GM18498 (cell line): ENCODE measurements around the gene MRPS11.
"Not testable (repeated sequence)": the region's sequence is repeated elsewhere in the genome, so short reads cannot be mapped to it uniquely, and the experiment has no call there.

Experiments
- ATAC-seq: cut with Tn5 transposase; IDR thresholded peaks from one replicate; pipeline ENCODE4 v1.9.1; 2021; ENCODE audit warnings: mild to moderate bottlenecking, moderate library complexity; ENCODE audit not compliant: unreplicated experiment

MRPS11 gene

DNA sequence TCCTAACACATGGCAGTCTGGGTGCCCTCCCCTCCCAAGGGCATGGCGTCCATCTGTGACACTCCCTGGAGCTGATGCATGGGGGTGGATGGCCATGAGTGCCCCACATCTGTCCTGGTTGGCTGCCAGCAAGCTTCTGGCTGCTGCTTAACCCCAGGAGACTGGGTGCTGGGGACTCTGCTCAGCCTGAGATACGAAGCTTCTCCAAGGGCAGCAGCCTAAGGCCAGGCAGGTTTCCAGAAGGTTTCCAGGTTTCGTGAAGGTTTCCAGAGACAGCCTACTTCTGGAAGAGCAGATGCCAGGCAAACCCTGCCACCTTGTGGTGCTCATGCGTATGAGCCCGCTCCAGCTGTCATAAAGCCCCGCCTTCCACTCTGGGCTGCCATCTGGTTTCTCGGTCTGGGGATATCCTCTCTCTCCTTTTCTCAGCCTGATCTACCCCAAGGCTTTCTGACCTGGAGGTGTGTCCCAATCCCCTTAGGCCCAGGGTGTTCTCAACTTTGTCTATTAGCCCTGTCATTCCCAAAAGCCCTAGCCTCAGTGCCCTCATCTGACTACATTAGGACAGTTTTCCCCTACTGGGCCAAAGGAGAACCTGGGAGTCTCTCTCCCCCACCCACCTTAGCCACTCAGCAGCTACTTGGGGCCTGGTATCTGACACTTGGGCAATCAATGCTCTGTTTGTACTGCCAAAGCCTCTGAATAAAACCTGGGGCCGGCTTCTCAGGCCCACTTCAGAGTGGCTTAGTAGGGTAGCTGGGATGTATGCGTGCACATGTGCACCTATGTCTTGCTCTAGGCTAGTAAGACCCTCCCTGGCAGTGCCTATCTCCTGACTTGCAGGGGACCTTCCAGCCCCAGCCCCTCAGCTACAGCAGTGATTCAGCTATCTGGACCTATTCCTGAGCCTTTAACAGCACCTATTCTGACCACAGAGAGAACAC lies 12.4 kb upstream of the MRPS11 start:
- ATAC-seq = peak; percentile 93

DNA sequence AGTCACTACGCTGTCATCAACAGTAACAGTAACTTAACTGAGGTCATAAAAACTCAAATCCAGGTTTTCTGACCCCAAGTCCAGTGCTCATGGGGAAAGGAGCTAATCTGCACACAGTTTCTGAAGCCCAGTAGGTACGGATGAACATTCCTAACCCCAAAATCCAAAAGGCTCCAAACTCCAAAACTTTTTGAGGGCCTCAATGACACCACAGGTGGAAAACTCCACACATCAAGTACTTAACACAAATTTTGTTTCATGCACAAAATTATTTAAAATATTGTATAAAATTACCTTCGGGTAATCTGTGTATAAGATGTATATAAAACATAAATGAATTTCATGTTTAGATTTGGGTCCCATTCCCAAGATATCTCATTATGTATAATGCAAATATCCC lies 10.8 kb upstream of the MRPS11 start:
- ATAC-seq = no peak

DNA sequence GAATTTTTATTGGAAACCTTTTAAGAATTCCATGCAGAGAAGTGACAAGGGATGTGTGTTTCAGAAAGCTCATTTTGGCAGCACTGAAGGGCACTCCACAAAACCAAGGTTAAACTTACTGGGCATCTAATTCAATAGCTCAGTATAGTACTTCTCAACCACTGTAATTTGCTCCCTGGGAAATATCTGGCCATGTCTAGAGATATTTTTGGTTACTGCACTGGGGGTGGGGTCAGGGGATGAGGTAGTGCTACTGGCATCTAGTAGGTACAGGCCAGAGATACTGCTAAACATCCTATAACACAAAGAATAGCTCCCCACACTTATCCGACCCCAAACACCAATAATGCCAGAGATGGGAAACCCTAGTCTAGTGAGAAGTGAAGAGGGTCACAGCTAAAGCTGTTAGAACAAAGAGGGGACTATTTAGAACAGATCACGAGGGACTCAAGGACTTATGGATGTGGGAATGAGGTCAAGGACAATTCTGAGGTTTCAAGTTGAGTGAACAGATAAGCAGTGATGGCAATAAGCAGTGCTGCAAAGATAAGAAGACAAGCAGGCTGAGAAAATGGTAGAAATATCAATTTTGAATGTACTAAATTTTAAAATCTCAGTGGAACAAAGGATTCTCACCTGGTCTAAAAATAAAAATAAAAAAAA lies 3.5 kb upstream of the MRPS11 start:
- ATAC-seq = no peak

DNA sequence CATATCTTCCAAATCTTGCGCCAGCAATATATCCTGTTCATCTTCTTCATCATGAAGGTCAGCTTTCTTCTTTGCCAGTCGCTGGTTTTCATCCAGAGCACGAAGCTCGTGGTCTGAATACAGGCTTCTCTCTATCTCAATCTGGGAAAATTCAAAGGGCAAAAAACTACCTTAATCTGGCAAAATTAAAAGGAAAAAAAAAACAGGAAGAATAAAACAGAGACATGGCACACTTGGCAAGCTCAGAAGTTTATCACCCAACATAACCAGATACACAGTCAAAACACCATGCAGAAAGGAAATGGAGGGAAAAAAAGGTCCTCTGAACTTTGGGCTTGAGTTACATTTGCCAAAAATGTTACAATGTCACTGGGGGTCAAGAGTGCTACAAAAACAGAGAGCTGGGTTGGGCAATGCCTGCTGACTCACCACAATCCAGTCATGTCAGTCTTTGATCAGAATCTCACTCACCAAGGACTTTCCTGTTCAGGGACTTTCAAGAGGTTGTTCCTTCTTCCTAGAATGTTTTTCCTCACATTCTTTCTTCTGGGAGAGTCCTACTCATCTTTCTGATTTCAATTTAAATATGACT lies 1.8 kb upstream of the MRPS11 start:
- ATAC-seq = no peak

DNA sequence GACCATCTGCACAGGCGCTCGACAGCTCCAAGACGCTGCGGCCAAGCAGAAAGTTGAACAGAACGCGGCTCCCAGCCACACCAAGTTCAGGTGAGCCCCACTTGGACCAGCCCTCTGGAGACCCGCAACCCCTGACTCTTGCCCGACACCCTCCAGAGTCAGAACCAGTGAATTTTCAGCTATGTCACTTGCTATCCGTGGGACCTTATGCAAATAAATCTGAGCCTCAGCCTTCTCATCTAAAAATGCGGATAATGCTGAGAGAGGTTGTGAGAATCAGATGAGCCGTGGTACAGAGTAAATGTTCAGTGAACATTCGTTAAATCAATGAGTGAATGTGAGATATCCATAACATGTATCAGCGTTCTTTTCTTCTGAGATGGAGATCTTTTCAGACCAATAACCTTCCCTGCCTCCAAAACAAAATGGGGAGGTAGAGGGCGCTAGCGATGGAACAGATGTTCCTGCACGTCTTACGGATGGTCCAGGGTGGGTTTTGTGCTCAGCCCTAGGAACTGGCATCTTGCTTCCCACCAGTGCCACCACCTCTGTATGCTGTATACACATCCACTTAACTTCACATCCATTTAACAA lies 524 bp downstream of the MRPS11 start:
- no peak for ATAC-seq

DNA sequence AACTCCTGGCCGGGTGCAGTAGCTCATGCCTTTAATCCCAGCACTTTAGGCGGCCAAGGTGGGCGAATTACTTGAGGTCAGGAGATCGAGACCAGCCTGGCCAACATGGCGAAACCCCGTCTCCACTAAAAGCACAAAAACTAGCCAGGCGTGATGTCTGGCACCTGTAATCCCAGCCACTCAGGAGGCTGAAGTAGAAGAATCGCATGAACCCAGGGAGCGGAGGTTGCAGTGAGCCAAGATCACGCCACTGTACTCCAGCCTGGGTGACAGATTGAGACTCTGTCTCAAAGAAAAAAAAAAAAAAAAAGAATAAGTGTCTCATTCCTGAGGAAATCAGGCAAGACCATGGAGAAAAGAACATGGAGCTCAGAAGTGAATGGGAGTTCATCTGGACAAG lies 1.2 kb downstream of the MRPS11 start:
- not testable (repeated sequence) for ATAC-seq

DNA sequence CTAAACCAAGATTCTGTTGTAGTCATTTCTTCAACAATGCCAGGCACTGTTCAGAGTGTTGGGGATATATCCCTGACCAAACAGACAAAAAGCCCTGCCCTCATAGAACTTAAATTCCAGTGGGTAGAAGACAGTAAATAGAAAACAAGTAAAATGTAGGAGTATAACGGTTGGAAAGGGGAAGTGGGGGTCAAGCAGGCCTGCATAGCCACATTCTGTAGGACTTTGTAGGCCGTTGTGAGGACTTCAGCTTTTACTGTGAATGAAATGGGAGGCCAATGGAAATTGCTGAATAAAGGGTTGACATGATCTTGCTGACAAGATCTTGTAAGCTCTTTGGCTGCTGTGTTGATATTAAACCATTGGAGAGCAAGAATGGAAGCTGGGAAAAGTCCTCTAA lies 1.8 kb downstream of the MRPS11 start:
- ATAC-seq = no peak

DNA sequence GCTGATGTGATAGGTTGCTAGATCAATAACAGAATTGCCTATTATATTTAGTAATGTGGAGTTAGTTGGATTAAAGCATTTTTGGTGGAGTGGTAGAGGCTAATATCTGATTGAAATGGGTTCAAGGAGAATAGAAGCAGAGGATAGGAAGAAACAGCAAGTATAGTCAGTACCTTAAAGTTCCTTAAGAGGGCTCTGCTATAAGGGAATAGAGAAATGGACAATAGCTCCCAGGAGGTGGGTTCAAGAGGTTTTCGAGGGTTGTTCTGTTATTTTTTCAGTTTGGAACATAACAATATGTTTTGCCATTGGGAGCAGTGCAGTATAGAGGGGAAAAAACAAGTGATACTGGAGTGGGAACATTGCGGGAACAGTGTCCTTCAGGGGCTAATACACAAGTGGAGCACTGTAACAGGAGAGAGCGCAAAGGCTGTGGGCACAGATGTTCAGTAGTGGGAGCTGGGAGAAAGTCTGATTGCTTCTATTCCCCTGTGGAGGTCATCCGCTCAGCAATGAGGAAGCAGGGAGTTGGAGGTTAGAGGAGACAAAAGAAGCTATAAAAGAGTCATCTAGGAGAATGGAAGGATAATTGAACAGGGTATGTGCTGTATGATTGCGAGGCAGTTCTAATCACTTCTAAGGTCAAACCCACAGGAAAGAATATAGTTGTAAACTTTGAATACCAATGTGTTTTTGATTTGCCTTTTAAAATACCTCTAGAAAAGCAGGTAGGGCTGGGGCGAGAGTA lies 3.3 kb downstream of the MRPS11 start:
- no peak for ATAC-seq

DNA sequence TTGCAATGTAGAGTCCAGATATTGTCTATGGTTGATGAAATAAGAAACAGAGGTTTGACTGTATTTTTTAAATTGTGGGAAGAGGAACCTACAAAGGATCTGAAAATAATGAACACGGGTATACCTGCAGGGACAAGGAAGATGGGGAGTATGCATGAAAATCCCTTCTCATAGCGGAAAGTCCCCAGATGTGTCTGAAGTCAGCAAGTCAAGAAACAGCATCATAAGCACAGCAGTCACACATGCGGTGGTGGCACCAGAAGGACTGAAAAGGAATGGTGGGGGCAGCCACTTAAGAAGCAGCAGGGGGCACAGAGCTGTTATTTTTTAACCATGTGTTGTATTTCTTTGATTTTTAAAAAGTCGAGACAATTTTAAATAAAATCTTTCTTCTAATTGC lies 4.7 kb downstream of the MRPS11 start:
- ATAC-seq = no peak

DNA sequence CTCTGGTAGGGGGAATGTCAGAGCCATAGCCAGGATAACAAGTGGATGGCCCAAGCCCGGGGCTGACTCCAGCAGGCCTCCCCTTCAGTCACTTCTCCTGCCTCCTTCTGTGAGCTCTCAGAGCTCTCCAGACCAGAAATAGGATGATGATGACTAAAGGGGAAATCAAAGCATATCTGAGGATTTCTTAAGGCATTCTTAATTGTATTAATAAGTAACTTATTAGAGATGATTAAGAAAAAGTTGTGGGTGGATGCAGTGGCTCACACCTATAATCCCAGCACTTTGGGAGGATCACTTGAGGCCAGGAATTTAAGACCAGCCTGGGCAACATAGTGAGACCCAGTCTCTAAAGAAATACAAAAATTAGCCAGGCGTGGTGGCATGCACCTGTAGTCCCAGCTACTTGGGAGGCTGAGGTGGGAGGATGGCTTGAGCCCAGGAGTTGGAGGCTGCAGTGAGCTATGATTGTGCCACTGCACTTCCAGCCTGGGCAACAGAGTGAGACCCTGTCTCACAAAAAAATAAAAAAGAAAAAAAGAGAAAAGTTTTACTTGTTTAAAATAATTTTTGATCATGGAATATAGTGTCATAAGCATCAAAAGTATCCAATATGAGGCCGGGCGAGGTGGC lies 6.3 kb downstream of the MRPS11 start:
- ATAC-seq = not testable (repeated sequence)

DNA sequence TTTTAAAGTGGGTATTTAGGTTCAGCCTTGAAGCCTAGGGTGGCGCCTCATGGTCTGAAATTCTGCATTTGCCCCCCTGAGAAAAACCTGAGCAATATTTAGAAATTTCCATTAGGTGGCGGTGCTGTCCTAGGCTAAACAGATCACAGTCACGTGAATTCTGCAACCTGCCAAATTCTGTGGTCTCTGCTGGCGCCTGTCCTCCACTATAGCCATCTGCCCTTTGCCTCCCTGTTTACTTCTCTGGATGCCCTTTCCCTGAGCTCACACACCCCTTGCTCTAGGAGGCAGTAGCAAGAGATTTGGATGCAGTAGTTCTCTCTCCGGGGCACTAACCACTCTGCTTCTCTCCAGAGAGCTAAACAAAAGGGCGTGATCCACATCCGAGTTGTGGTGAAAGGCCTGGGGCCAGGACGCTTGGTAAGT lies 9.1 kb downstream of the MRPS11 start:
- ATAC-seq = peak; percentile 49

DNA sequence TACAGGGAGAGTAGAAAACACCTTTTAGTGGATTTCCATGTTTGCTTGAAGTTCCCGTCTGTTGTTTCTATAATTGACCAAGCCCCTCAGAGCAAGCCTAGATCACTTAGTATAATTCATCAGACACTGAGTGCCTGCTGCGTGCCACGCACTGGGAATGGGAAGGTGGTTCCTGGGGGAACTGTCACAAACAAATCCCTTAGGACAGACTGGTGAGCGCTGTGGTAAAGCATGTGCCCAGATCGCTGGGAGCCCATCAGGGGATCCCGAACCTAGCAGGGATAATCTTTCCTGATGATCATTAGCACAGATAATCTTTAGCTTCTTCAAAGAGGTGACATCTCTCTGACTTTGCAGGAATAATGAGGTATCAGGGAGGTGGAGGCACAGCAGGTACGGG lies 9.6 kb downstream of the MRPS11 start:
- ATAC-seq = no peak

DNA sequence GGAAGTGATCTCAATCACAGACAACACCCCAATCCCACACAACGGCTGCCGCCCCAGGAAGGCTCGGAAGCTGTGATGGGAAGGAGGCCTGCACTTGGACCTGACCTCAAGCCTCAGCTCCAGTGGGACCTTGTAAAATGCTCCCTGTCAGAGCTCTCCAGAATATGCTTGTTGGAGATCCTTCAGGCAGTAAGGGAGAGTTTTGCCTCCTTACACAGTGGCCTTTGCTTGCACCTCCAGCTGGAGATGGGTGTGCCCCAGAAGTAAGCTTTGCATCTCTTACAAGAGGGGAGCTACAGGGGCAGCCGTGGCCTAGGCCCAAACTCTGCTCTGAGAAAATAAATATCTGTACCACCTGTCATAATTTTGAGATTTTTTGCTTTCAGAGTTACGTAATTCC lies 10.4 kb downstream of the MRPS11 start:
- ATAC-seq = no peak

DNA sequence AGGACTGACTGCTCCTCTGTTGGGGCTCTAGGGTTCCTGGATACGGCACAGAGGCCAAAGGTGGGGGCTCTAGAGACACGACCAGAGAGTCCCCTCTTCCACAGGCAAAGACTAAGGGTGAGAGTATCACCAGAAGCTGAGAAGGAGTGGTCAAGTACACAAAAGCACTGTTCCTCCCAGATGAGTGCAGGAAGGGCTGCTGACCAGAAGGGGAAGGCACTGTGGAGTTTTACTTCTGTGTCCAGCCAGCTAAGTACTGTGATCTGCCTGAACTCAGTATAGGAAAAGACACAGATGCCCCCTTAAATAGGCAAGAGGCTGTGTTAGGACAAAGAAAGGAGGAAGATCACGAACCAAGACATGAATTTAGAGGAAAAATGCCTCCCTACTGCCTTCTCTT lies 11.7 kb downstream of the MRPS11 start:
- ATAC-seq = no peak

DNA sequence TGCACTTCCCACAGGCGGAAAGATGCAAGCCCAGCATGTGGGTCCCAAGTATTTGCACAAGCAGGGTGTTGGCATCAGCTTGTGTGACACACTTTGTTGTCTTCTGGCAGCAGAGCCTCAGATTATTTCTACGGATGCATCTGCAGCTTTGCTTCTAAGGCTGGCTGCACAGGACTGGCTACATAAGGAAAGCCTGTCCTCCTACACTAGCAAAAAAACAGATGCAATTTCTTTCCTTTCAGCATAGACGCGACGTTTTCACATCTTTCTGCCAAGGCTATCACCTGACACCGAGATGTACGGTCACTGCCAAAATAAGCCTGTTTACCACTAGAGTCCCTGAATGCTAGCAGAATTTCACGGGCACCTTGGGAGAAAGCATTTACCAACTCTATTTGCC lies 13.5 kb downstream of the MRPS11 start:
- ATAC-seq = no peak

DNA sequence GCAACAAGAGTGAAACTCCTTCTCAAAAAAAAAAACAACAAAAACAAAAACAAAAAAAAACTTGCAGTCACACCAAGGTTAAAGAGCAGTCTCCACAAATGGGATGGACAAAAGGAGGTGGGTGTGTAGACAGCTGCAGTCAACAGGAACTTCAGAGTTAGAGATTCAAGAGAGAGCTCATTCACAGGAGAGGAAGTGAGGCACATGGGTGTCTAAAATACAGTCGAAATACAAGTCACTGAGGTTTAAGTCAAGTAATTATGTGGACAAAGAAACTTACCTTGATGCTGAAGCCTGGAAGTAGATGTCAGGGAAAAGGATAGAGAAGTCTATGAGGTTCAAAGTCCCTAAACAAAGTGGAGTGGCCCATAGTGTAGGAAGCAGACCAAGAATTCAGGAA lies 14.8 kb downstream of the MRPS11 start:
- no peak for ATAC-seq

DNA sequence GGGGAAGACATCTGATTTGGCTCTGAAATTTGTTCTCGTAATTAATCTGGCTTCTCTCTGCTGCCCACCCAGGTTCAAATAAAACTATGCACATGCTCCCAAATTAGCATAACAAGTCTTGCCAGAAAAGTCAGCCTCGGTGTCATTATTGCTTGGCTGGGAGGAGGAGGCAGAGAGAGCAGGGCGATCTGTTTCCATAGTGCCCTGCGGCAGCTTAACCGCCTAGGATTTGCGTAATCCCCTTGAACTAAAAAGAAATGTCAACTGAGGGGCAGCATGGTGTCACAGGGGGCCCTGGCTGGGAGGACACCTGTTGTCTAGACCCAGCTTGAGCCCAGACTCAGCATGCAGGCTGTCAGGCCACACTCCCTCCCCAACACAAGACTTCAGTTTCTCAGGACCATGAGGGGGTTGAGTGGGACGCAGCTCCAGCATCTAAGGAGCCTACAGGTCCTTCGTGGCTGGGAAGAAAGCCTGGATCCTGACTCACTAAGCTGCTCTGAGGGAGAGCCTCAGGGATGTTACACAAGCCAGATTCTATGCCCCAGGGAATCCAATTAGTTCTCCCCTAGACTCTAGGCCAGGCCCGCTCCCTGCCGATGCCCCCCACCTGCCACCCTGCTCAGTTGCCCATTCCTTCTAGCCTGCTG lies 17.3 kb downstream of the MRPS11 start:
- no peak for ATAC-seq

DNA sequence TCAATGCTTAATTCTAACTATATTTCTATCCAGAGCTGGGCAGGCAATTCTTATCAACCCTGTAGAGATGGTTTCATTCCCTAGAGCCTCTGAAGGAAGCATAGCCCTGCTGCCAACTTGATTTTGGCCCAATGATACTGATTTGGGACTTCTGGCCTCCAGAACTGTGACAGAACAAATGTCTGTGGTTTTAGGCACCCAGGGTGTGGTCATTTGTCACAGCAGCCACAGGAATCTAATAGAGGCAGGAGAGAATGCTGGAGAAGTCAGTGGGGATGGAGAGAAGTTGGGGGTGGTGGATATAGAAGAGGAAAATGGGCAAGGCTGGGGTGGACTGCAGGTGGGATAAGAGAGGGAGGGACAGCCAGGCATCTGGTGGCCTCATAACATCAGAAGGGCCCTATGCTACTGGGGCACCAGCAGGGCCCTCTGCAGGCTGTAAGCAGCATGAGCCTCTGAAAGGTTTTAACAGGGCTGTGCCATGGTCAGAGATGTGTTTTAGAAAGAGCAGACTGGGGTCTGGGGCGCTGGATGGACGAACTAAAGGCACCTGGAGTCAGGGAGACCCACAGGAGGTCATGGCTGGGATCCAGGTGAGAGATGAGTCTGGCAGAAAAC lies 19.8 kb downstream of the MRPS11 start:
- ATAC-seq = no peak

DNA sequence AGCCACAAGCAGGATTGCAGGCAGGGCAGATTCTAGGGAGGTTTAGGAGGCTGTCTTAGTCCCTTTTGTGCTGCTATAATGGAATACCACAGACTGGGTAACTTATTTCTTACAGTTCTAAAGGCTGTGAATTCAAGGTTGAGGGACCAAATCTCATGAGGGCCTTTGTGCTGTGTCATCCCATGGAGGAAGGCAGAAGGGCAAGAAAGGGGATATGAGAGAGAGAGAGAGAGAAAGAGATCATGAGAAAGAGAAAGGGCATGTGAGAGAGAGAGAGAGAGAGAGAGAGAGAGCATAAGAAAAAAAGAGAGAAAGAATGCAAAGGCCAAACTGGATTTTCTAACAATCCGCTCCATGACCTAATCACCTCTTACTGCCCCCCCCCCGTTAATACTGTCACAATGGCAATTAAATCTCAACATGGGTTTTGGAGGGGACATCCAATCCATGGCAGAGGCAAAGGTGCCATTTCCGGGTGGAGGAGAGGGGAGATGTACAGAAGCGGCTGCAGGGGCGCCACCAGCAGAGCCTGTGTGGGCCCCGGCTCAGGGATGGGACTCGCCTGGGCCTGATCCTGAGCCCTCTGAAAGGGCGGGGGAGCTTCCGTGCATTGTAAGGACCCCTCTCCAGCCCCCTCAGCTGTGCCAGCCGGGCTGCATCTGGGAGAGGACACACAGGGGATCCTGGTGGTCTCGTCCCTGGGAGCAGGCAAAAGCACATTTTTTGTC lies 20.5 kb downstream of the MRPS11 start:
- ATAC-seq = no peak
